Measurements from ENCODE around the gene HTRA3.
"Not testable (repeated sequence)": the region's sequence is repeated elsewhere in the genome, so short reads cannot be mapped to it uniquely, and the experiment has no call there.

Gene HTRA3

DNA sequence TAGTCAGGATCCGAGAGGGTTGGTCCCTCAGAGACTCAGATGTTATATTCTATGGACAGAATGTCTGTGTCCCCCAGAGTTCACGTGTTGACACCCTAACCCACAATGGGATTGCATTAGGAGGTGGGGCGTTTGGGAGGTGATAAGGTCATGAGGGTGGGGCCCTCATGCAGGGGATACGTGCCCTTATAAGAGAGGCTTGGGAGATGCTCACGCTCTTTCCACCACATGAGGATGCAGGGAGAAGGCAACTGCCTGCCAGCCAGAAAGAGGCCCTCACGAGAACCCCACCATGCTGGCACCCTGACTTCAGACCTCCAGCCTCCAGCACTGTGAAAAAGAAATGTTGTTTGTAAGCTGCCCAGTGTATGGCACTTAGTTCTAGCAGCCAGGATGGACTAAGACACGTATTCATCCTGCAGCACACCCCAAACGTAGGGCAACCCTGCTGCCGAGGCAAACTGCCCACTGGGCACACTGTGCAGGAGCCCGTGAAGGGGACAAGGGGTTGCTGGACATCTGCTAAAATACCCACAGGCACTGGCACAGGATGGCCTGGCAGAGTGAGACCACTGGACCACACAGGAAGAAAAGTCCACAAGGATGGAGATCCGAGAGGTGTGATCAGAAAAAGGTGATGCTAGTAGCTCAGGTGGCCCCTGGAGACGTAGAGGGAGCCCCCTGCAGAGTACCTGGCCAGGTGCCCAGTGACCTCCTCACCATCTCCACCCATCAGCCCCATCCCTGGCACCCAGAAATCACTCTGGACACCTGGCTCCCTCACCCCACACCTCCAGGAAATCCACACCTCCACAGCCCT lies 62.7 kb downstream of the HTRA3 start:
- DNase-seq, result no peak

DNA sequence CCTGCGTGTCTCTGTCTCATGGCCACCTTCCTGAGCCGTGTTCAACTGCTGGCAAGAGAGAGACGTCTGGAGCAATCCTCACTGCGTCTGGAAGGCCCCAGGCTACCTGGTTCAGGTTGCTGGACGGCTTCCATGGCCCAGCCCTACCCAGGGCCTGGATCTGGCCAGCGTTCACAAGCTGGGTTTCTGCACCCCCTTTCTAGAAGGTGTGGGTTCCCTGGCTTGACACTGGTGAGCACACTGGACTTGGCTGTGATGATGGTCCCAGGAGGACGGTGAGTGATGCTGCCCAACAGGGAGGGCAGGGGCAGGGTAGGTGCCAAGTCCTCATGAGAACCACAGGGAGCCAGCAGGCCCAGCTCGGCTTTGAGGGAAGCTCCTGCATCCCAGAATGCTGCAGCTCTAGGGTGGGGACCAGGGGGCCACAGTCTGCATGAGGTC lies 63.4 kb downstream of the HTRA3 start:
- DNase-seq, result no peak

DNA sequence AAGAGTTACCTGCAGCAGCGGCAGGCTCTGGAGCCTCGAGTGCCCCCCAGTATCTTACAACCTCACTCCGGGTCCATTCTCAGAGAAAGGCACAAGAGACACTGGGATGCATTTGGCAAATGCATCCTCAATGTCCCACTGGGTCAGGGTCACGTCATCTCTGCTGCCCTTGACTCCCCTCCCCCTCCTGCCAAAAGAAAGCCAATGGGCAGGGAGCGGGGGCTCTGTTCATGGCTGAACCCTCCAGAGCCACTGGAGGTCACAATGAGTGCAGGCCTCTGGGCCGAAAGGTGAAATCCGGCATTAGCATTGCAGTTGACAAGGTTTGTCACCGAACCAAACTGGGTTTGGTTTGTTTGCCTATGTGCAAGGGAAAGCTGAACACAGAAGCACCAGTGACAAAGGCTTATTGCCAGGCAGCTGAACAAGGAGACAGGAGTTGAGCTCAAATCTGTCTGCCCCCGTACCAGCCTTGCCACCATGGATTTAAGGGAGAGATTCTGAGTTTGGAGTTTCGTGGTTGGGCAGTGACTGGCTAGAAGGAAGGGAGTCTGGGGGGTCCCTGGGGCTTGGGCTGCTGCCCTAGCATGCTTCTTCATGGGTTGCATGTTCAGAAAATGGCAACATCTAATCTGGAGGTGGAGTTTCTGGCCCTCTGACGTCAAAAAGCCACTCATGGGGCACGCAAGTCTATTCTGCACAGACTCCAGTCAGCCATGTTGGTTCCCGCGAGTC lies 64.3 kb downstream of the HTRA3 start:
- no peak for DNase-seq

DNA sequence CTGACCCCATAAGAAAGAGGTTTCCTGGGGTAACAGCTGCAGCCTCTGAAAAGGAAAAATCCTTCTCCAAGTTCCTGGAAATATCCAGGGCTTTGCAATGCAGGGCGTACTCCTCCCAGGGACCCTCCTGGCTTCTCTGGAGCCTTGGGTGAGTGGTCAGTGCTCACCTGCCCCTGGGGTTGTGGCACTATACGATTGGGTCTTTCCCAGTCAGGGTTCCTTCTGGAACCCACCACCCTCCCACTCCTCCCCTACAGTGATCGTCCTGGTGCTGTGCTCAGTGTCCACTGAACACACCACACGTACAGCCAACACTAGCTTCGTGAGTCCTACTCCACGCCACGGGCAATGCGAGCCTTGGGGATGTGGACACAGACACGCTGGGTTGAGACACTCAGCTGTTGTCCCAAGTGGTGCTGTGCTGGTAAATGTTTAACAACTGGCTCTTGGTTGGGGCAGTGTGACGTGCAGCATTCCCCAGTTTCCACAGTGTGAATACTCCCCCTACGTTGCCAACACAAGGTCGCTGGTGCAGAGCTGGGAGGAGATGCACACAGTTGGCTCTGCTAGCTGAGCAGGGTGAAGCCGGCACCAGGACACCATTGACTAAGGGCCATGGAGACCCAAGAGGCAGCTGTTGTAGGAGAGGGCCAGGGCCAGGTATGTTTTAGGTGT lies 65.4 kb downstream of the HTRA3 start:
- DNase-seq, result no peak

DNA sequence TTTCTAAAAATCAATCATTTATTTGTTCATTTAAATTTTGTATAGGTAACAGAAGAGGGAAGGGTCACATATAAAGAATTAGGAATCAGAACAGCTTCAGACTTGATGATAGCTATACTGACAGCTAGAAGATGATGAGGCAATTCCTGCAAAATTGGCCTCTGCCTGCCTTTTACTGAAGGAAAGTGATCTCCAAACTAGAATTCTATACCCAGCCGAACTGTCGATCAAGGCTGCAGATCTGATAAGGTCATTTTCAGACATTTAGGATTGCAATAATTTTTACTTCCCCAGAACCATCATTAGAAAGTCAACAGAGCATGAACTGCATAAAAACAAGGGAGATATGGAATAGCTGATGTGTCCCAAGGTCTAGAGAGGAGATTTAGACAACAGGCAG lies 66.3 kb downstream of the HTRA3 start:
- no peak for DNase-seq

DNA sequence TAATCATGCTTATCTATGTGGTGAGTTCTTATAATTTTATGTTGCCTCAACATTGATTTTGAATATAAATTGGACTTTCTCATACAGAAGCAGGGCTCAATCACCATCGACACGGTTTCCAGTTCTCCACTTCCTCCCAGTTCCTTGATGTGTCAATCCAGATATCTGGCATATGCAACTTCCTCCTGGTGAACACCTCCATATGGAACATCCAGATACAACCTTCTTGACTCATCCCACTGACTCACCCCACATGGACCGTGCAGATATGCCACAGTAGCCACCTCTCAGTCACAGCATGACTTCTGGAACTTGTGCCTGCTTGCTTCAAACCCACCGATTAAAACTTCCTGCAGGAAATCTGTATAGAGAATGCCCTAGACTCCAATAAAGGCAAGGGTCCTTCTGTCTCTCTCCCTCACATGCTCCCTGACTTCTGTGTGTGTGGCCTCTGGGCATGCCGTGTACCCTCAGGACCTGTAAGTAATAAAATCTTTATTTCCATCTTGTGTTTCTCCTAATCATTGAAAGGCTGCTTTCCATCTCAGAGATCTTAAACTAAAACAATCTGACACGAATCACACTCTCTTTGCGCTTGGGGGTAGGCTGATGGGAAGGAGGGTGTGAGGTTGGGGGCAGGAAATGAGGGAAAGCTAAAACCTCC lies 67.0 kb downstream of the HTRA3 start:
- no peak for DNase-seq

DNA sequence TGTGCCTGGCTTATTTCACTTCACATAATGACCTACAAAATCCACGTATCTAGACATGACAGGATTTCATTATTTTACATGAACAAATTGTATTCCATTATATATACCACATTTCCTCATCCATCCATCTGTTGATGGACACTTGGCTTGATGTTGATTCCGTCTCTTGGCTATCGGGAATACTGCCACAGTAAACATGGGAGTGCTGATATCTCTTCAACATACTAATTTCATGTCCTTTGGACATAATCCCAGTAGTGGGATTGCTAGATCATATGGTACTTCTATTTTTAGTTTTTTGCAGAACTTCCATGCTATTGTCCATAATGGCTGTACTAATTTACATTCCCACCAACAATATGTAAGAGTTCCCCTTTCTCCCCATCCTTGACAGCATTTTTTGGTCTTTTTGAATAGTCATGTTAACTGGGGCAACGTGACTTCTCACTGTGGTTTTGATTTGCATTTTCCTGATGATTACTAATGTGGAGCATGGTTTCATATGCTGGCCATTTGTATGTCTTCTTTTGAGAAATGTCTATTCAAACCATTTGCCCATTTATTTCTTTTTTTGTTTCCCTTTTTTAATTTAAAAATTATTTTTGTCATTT lies 68.9 kb downstream of the HTRA3 start:
- no peak for DNase-seq

DNA sequence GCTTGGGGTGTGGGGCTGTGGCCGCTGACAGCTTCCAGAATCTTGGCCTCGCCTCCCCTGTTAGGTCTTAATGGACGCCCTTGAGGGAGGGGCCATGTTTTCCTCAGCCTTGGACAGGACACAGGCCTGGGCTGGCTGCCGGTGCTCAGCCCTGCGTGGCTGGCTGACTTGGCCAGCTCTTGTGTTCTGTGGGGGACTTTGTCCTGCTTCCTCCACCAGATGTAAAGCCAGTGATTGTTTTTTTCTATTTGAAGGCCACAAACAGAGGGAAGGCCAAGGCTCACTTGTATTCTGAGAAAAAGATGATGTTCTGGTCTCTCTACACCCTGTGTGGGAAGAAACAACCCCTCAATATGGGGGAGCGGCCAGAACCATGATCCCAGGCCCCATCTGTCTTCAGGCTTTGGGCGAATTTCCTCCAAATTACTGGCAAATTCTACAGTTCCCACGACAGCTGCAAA lies 71.3 kb downstream of the HTRA3 start:
- DNase-seq, result no peak

DNA sequence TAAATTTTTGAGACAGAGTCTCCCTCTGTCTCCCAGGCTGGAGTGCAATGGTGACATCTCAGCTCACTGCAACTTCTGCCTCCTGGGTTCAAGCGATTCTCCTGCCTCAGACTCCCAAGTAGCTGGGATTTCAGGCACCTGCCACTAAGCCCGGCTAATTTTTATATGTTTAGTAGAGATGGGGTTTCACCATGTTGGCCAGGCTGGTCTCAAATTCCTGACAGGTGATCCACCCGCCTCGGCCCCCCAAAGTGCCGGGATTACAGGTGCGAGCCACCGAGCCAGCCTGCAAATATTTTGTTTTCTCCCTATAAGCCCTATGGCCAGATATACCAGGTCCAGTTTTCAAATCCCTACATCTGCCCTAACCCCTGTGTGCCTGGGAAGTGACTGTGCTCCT lies 71.7 kb downstream of the HTRA3 start:
- DNase-seq, result not testable (repeated sequence)

DNA sequence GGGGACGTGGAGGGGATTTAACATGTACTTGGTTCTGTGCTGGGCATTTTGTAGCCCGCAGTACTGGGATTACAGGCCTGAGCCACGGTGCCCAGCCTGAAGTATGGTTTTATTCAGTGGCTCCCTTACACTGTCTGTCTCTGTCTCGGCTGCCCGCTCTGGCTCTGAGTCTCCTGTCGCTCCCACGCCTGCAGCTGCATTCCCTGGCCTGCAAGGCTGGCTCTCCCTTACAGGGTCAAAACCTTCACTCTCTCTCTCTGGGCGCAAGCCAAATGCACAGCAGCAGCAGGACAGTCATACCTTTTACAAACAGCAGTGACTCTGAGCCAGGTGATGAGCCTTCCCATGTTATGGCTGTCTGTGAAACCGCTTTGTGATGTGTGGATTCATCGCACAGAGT lies 72.1 kb downstream of the HTRA3 start:
- no peak for DNase-seq

DNA sequence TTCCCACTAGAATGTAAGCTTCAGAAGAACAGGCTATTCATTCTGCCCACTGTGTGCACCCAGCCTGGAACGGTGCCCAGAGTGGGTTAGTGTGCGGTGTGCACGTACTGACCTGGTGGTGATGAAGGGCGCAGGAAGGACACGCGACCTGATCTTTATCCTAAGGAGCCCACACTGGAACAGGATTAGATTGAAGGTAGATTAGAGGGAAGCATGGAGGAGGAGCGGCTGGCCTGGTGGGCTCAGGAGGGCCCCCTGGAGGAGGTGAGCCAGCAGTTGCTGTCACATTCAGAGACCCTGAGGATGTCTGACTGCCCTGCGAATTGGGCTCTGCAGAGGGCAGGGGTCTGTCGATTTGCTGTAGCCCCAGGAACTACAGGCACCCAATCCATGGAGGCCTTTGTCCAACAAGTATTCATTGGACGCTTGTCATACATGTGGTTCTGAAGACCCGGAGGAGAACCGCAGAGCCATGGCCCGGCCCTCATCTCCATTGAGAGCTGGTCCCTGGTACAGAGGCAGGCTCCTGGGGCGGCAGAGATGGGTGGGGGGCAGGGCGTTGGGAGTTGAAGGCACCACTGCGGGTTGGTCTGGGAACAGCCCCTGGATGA lies 73.2 kb downstream of the HTRA3 start:
- no peak for DNase-seq

DNA sequence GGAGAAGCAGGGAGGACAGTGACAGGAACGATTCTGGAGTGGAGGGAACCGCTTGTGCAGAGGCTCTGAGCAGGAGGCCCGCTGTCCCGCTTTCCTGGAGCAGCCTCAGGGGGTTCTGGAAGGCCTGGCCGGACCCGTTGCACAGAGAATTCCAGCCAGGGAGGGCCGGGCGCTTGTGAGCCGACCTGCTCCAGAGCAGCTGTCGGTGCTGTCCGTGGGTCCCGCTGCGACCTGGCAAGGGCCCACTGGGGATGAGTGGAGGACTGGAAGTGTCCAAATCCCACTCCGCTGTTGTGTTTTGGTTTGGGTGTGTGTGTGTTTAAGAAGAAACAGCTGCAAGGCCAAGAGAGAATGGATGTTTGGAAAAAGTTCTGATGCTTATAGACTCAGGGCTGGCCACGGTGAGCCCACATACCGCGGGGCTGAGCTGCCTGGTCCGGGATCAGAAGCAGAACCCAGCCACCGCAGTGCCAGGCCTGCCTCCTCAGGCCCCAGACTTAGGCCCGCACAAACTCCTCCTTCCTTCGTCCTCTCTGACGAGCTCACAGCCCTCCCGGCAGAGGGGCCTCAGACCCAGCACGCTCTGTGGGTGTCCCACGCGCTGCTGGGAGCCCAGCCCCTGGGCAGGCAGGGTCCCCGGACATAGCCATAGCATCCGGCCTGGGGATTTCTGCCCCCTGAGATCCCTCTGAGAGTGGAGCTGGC lies 73.9 kb downstream of the HTRA3 start:
- no peak for DNase-seq

DNA sequence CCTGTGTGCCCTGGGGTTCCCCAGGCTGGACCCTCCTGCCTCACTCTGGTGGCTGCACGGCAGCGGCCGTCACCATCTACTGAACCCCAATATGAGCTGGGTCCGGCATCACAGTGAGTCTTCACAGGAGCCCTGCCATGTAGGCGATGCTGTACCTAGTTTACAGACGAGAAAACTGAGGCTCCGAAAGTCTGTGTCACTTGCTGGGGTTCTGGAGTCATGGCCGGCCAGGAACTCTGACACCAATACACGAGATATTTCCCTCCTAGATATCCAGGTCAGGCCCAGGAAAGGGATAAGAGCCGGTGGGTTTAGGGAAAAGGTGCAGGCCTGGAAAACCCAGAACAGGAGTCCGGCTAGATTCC lies 74.4 kb downstream of the HTRA3 start:
- DNase-seq, result no peak

DNA sequence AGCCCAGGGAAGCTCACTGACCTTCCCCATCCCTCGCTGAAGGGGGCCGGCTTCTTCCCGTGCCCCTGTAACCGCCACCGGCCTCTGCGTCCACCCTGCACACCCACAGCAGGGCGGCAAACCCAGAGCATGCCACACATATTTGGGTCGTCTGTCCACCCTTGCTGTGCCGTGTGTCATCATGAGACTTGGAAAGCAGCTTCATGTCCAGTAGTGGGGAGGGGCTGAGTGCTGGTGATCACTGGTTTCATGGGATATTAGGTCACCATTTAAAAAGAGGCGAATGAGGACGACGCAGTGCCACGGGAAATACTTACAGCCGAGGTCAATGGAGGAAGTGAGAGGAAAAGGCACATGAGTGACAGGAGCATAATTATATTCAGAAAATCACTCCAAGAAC lies 74.8 kb downstream of the HTRA3 start:
- DNase-seq, result no peak

DNA sequence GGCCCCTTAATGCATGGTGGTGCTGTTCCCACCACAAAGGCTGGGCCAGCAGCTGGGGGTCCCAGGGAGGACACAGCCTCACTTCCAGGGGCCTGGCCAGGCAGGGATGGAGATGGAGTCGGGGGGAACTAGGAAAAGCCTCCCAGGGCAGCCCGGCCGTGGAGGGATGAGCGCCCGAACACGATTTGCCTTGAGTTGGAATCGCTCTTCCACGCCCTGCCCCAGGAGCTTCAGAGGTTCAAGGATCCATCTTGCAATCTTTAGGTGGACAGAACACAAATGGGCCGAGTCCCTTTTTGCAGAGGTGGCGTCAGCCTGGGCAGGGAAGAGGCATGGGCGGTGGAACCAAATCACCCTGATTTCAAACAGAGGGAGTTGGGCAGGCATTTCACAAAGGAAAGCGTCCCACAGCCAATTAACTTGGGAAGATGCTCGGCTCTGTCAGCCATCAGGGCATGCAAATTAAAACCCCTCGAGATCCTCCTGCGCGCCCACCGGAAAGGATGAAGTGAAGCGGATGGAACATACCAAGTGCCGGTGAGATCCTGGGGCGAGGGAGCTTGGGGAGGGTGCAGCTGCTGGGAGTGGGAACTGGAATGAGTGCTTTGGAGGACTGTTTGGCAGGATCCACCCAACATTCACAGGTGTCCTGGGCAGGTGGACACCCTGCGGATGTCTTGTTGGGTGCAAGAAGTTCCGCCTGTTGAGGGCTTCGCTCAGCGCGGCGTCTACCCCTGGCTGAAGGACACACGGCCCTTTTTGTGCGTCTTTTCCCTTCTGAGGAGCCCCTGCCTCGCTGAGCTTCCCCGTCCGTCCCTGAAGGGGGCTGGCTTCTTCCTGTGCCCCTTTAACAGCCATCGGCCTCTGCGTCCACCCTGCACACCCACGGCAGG lies 75.7 kb downstream of the HTRA3 start:
- no peak for DNase-seq

DNA sequence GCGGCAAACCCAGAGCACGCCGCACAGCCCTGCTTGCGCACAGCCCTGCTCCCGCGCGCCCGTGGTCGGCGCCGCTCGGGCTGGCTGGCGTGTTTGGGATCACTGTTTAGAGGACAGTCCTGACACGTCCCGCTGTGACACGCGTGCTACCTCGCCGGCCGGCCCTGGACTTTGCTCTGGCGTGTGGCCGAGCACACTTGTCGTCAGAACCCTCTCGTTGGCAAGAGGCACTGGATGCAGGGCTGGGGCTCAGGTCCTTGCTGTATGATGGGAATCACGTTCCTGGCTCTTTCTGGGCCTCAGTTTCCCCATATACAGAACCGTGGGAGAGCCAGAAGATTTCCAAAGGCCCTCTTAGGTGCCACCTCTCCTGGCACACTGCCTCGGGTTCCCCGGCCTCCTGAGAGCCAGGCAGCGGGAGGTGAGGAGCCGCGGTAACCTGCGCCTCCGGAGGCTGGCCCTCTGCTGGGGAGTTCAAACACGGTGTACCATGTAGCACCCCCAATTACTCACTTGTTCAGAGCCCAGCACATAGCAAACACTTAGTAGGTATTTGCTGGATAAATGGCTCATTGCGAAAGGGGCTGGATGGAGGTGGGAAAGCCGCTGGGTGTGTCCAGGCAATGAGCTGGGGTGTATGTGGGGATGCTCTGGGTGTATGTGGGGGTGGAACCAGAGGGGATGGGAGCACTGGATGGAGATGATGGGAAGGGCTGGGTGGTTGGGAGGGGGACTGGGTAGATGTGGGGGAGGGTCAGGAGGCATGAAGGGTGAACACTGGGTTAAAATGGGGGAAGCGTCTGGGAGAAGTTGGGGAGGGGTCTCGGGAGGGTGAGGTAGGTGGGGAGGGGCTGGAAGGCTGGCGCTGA lies 76.6 kb downstream of the HTRA3 start:
- DNase-seq, result no peak

DNA sequence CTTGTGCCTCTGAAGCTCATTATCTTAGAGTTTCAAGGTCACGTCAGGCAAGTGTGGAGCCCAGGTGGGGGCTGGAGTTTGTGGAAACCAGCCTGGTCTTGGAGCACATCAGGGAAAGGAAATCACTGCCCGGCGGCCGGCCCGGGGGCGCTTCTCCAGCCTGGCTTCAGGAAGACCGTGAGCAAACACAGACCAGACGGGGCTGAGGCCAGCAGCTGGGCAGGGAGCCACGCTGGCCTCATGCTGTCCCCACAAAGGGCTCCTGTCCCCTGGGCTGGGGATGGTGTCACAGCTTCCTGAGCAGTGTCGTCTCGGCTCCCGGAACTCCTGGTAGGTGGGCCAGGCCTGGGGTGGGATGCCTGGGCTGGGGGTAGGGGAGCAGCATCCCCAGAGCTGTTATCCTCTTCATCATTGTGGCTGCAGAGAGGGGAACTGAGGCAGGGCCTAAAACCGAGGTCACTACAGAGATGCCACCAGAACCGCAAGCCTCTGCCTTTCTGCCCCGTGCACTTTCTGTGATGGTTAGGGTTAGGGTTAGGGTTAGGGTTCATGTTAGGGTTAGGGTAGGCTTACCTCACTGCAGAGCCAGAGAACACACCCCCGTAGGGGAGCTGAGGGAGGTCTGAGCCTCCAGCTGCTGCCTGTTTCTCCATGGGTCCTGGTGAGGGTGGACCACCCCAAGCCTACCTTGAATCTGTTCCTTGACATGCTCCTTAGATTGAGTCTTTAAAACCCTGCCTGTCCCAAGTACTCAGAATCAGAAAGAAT lies 77.5 kb downstream of the HTRA3 start:
- no peak for DNase-seq

DNA sequence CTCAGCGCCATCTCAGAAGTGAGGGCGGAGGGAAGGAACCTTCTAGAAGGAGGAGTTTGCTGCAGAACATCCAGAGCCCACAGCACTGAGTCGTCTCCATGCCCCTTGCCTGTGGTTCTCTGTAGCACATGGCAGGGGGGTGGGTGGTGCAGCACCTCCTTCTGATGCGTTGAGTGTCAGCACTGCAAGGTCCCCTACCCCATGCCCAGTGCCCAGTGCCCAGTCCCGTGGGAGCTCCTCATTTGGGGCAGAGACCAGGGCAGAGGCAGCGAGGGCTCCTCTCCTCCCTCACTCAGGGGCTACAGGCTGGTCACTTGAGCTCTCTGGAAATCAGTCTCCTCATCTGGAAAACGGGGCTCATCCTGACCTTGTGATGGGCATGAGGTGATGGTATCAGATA lies 78.1 kb downstream of the HTRA3 start:
- DNase-seq, result no peak

DNA sequence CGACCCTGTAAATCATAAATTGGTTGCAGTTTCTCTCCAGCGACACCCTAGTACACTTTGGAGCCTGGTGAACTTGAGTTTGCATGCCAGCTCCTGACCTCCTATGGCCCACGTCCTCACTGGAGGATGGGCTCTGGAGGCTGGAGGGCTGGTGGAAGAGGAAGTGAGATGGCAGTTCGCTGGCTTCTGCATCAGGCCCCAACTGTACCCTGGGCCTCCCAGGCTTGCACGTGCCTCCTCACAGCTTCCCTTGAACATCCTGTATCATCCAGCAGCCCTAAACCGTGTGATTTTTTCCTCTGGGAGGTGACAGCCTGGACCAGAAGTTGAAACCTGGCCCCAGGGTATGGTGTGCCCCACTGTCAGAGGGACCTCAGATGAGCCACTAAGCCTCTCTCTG lies 78.5 kb downstream of the HTRA3 start:
- DNase-seq, result no peak
